K562 (cell line): ENCODE measurements around the gene ATF3. TPM values are rescaled to one million over a fixed set of nuclear protein-coding genes. Genes with fewer than 3 reads are reported as not detected.

Experiments
- ATAC-seq: fragments of 200-7000 bp; cut with Tn5 transposase; 3 replicates; pipeline ENCODE4 v1.9.1; 2020; ENCODE audit warnings: moderate library complexity
- BruUV-seq: library from RNA; stranded (reverse); fragments of 400-500 nt; replicated peaks from 2 replicates; lab custom pipeline; 2021; lab: Mats Ljungman, UMichigan
- CTCF ChIA-PET: fragments of 300-600 bp; formaldehyde crosslinking; extraction: SDS; loops from one replicate; lab custom pipeline; 2021; ENCODE audit warnings: low intra/inter-chr PET ratio; lab: Yijun Ruan, JAX
- POLR2A ChIA-PET: fragments of 300-600, 350-650 bp; sonication (Branson Sonifier 250); formaldehyde crosslinking; extraction: SDS; loops from one replicate; lab custom pipeline; 2021; ENCODE audit warnings: antibody characterized with exemption, inconsistent platforms; lab: Yijun Ruan, JAX
- DNase-seq, 4 experiments: peaks; one replicate each; pipeline versions ENCODE4 v3.0.0 to v3.0.0-alpha.2; 2011 to 2018; ENCODE audit warnings: low spot score in 3 of 4, mixed read lengths in 3 of 4; ENCODE audit errors: extremely low read depth in 1 of 4
- FAIRE-seq: peaks from 2 replicates; lab custom pipeline; 2011; peaks lifted over from hg19 to GRCh38; lab: Jason Lieb, UNC
- H2AFZ ChIP-seq: 2 replicates; pipeline ENCODE4 v1.6.0; 2011; ENCODE audit warnings: low read depth, low read length, control low read depth, inconsistent platforms
- H3K27ac ChIP-seq: fragments of 200-600 bp; 3 replicates; pipeline ENCODE4 v1.8.0; 2011; ENCODE audit warnings: low read depth, mild to moderate bottlenecking, control low read depth, inconsistent platforms, low read length, moderate library complexity, mixed read lengths; ENCODE audit errors: extremely low read depth
- H3K27me3 ChIP-seq, 2 experiments: fragments of 300-600 bp in 1 of 2; 2 replicates in 1 of 2; 3 replicates in 1 of 2; pipeline versions ENCODE4 v1.6.0 to v1.8.0; 2011; ENCODE audit warnings: inconsistent platforms in 2 of 2, low read length in 2 of 2, mild to moderate bottlenecking in 1 of 2, mixed read lengths in 1 of 2, moderate library complexity in 1 of 2; ENCODE audit not compliant: control insufficient read depth in 2 of 2, insufficient read depth in 2 of 2
- H3K36me3 ChIP-seq: fragments of 300-600 bp; 3 replicates; pipeline ENCODE4 v1.8.0; 2011; ENCODE audit warnings: mild to moderate bottlenecking, low read length, inconsistent platforms; ENCODE audit not compliant: control insufficient read depth, insufficient read depth
- H3K4me1 ChIP-seq, 2 experiments: fragments of 200-600 bp in 1 of 2; replicated peaks in 1 of 2; 2 replicates in 1 of 2; 3 replicates in 1 of 2; pipeline versions ENCODE4 v1.5.1 to v1.8.0; 2011; ENCODE audit warnings: inconsistent platforms in 2 of 2, low read length in 2 of 2, mild to moderate bottlenecking in 1 of 2, mixed read lengths in 1 of 2, moderate library complexity in 1 of 2; ENCODE audit not compliant: control insufficient read depth in 2 of 2, insufficient read depth in 2 of 2
- H3K4me2 ChIP-seq: 2 replicates; pipeline ENCODE4 v1.6.1; 2011; ENCODE audit warnings: low read length, control low read depth, inconsistent platforms, mixed read lengths; ENCODE audit not compliant: insufficient read depth
- H3K4me3 ChIP-seq: fragments of 200-600 bp; sonication (generic), shearing (Covaris generic); 2 replicates; pipeline ENCODE4 v1.5.1; 2016; ENCODE audit warnings: control low read depth, inconsistent platforms
- H3K79me2 ChIP-seq: fragments of 200-600 bp; 3 replicates; pipeline ENCODE4 v1.8.0; 2011; ENCODE audit warnings: low read length, inconsistent platforms; ENCODE audit not compliant: control insufficient read depth, insufficient read depth
- H3K9ac ChIP-seq, 2 experiments: 2 replicates each; pipeline versions ENCODE4 v1.6.0 to v1.6.1; 2011; ENCODE audit warnings: low read depth in 2 of 2, low read length in 2 of 2, control low read depth in 1 of 2, inconsistent platforms in 1 of 2, mild to moderate bottlenecking in 1 of 2, mixed read lengths in 1 of 2; ENCODE audit not compliant: insufficient read depth in 1 of 2
- H3K9me1 ChIP-seq: one replicate; pipeline ENCODE4 v1.6.0; 2011; ENCODE audit warnings: inconsistent platforms, mild to moderate bottlenecking, low read length, moderate library complexity; ENCODE audit not compliant: control insufficient read depth, insufficient read depth
- H3K9me3 ChIP-seq: replicated peaks from 2 replicates; pipeline ENCODE4 v1.5.1; 2011; ENCODE audit warnings: low read depth, low read length, inconsistent platforms; ENCODE audit not compliant: control insufficient read depth, insufficient read depth
- H4K20me1 ChIP-seq: replicated peaks from 2 replicates; pipeline ENCODE4 v1.6.1; 2011; ENCODE audit warnings: low read length, inconsistent platforms, mixed read lengths; ENCODE audit not compliant: control insufficient read depth, insufficient read depth
- CEBPB ChIP-seq: fragments of 450-650 bp; IDR thresholded peaks from 2 replicates; pipeline ENCODE4 v1.6.1; 2016; ENCODE audit warnings: missing genetic modification characterization, missing compliant biosample characterization
- CEBPG ChIP-seq, 3 experiments: fragments of 200-800 bp in 1 of 3; sonication (Bioruptor generic) in 1 of 3; sonication (generic) in 1 of 3; formaldehyde crosslinking in 1 of 3; IDR thresholded peaks in 2 of 3; conservative IDR thresholded peaks in 1 of 3; 2 replicates each; pipeline versions ENCODE4 v1.6.1 to v1.8.0; 2016 to 2022; ENCODE audit warnings: missing compliant biosample characterization in 2 of 3, missing genetic modification characterization in 2 of 3, mild to moderate bottlenecking in 1 of 3, missing genetic modification reagents in 1 of 3
- SMARCA4 ChIP-seq: fragments of 450-650 bp; IDR thresholded peaks from 2 replicates; pipeline ENCODE4 v1.6.1; 2016
- ZFP30 ChIP-seq: fragments of 250-450 bp; sonication (Bioruptor Pico); IDR thresholded peaks from 2 replicates; pipeline ENCODE4 v1.8.0; 2022; ENCODE audit warnings: moderate library complexity, mild to moderate bottlenecking, inconsistent platforms, borderline replicate concordance
- ZNF282 ChIP-seq: sonication (generic); formaldehyde crosslinking; IDR thresholded peaks from 2 replicates; pipeline ENCODE4 v1.8.1; 2023; ENCODE audit warnings: missing genetic modification reagents
- WGBS: fragments of 100-300 bp; shearing (Covaris generic); methylation state at CpG from one replicate; pipeline ENCODE4 v1.1.6; 2016; ENCODE audit warnings: low coverage, mixed read lengths; ENCODE audit not compliant: insufficient coverage; ENCODE audit errors: missing lambda C conversion rate; 5-methylcytosine and 5-hydroxymethylcytosine counted together
- in situ Hi-C: fragments of 300-500 bp; cut with MboI; formaldehyde crosslinking; loops from 4 replicates; pipeline ENCODE4 v1.15.0; 2018; ENCODE audit warnings: inconsistent platforms, mixed read lengths
- intact Hi-C: fragments of 100-400 bp; cut with micrococcal nuclease; formaldehyde crosslinking; loops from 2 replicates; pipeline ENCODE4 v1.14.2; 2022
- polyA plus RNA-seq, 8 experiments: library from polyadenylated mRNA; depleted of rRNA in 4 of 8; stranded (reverse) in 5 of 8; unstranded in 3 of 8; fragments of >200 nt; fragmentation: Nextera tagmentation in 2 of 8; fragmentation: Illumina TruSeq in 1 of 8; extraction: Ambion mirVana in 2 of 8; extraction: Trizol in 1 of 8; gene quantifications; 2 replicates each; pipeline versions ENCODE4 v1.2.1 to v1.2.3, GENCODE V29; 2011 to 2014; ENCODE audit warnings: inconsistent platforms in 1 of 8, missing spikeins in 1 of 8
- total RNA-seq, 7 experiments: library from RNA; depleted of rRNA in 6 of 7; stranded (reverse); fragments of >200 nt in 6 of 7; fragmentation: Illumina TruSeq in 2 of 7; extraction: Trizol in 2 of 7; gene quantifications; 2 replicates each; pipeline versions ENCODE4 v1.2.1 to v1.2.3, GENCODE V29; 2011 to 2021; ENCODE audit warnings: low replicate concordance in 1 of 7
- TF ChIP-seq, protein P1 (sequence below), 2 experiments: fragments of 450-650 bp in 1 of 2; sonication (generic) in 1 of 2; formaldehyde crosslinking in 1 of 2; IDR thresholded peaks in 1 of 2; conservative IDR thresholded peaks in 1 of 2; 2 replicates each; pipeline versions ENCODE4 v1.6.1 to v1.8.1; 2016 to 2023; ENCODE audit warnings: mild to moderate bottlenecking in 2 of 2, moderate library complexity in 2 of 2, inconsistent platforms in 1 of 2, missing genetic modification reagents in 1 of 2

The ATF3 gene
- total and polyA plus RNA-seq, 9 of the 15 experiments (the other 6 are each of a cell fraction or from before 2014, with no cell fraction given) = 3.5 to 28.2 (median 19.8) TPM

DNA sequence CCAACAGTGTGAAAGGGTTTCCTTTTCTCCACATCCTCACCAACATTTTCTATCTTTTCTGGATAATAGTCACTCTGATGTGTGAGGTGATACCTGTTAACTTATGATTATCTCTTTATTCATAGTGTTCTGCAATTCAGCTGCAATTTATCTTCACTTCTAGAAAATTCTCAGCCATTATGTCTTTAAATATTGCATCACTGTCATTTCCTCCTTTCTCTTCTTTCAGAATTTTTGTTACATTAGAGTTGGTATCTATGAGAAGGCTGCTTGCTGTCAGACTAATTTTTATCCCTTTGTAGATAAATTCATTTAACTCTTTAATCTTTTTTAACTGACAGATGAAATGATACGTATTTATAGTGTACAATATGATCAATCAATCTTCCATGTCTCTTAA is 30.5 kb upstream of the ATF3 start:
- H3K4me2 ChIP-seq = no peak overlapping the region
- WGBS = 0% methylated on average over 1 of the region's 1 CpG
- BruUV-seq = no TSS peak
- CTCF ChIA-PET = no interaction called here
- in situ Hi-C loops (no loop called here), intact Hi-C loops (no loop called here)
- no peaks in the 10 kb centered on the region for H3K4me1 ChIP-seq
- H3K9me3 ChIP-seq = no peaks in the 10 kb centered on the region
- no peak for FAIRE-seq
- no peaks in the 10 kb centered on the region for H3K36me3 ChIP-seq
- H3K9ac ChIP-seq = no peak overlapping the region
- peaks cover 18 to 19% of the 10 kb centered on the region in 2 experiments; a peak in 4 of 5 replicates for H3K27me3 ChIP-seq
- H3K9me1 ChIP-seq = no peaks in the 10 kb centered on the region
- H4K20me1 ChIP-seq = no peaks in the 10 kb centered on the region
- H2AFZ ChIP-seq = no peak overlapping the region
- H3K4me3 ChIP-seq = no peak overlapping the region
- no peak overlapping the region for H3K27ac ChIP-seq
- ATAC-seq = no peak
- peak; percentile 73 for TF ChIP-seq CEBPB (tag)
- no peak for TF ChIP-seq SMARCA4
- TF ChIP-seq ZNF282 (CRISPR knock-in tag) = no peak
- no peak for TF ChIP-seq ZFP30 (CRISPR knock-in tag)
- TF ChIP-seq, protein P1, sequence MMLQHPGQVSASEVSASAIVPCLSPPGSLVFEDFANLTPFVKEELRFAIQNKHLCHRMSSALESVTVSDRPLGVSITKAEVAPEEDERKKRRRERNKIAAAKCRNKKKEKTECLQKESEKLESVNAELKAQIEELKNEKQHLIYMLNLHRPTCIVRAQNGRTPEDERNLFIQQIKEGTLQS (IDR thresholded peaks at IDR 0.05) = peak; percentile 65
- TF ChIP-seq, protein P1 (CRISPR knock-in tag; conservative IDR thresholded peaks at IDR 0.05) = no peak
- TF ChIP-seq CEBPG (CRISPR knock-in tag; IDR thresholded peaks at IDR 0.05) = no peak
- TF ChIP-seq CEBPG (tag; conservative IDR thresholded peaks at IDR 0.05 in 1 of 2, IDR thresholded peaks at IDR 0.05 in 1 of 2) = peak; percentile 79 to 81
- TF ChIP-seq, all 486 proteins: peak for 3
- H3K79me2 ChIP-seq = no peaks in the 10 kb centered on the region
- POLR2A ChIA-PET = interaction anchor here (0.6 kb wide), 1 partner anchor 38 kb away, joined by 4 read pairs; no protein-coding TSS in a partner anchor
- DNase-seq = no peak
